H1 (cell line): ENCODE results near the gene AGRN. TPM values are rescaled to one million over a fixed set of nuclear protein-coding genes. Genes with fewer than 3 reads are reported as not detected.

Experiments used
- SAP30 ChIP-seq: fragments of 300-600 bp; sonication (generic); IDR thresholded peaks from 2 replicates; pipeline ENCODE4 v1.7.1; 2012; ENCODE audit warnings: low read length, moderate library complexity, mild to moderate bottlenecking, inconsistent platforms; ENCODE audit not compliant: insufficient read depth, insufficient replicate concordance
- SRF ChIP-seq: IDR thresholded peaks from 2 replicates; pipeline ENCODE4 v1.6.1; 2011; ENCODE audit warnings: mild to moderate bottlenecking, low read depth, low read length, moderate library complexity
- TAF7 ChIP-seq: optimal IDR thresholded peaks from 2 replicates; pipeline ENCODE3; 2011; ENCODE audit warnings: low read depth, mild to moderate bottlenecking, inconsistent platforms, low read length, moderate library complexity, borderline replicate concordance
- TBP ChIP-seq: IDR thresholded peaks from 2 replicates; pipeline ENCODE4 v1.6.1; 2011; ENCODE audit warnings: low read depth, low read length, improper control_type of control experiment
- polyA plus RNA-seq, 7 experiments: library from polyadenylated mRNA; depleted of rRNA in 3 of 7; stranded (reverse) in 5 of 7; unstranded in 2 of 7; fragments of >200 nt in 5 of 7; fragments of 200-250 nt in 2 of 7; gene quantifications; 1 replicate in 5 of 7; 2 replicates in 1 of 7; 4 replicates in 1 of 7; pipeline versions ENCODE4 v1.2.1 to v1.2.3, GENCODE V29; 2011 to 2013; ENCODE audit warnings: missing spikeins in 2 of 7, mixed read lengths in 2 of 7
- total RNA-seq: library from RNA; stranded (reverse); fragmentation: NEBNext Ultra II Directional; extraction: Animal tissue kit (Norgen Biotek cat#: 25700); gene quantifications from 2 replicates; pipeline ENCODE4 v1.2.1, GENCODE V29; 2021
- TF ChIP-seq, protein P1 (sequence below): fragments of 300-600 bp; sonication (generic); IDR thresholded peaks from 2 replicates; pipeline ENCODE4 v1.7.1; 2012; ENCODE audit warnings: low read length, moderate library complexity, mild to moderate bottlenecking, inconsistent platforms; ENCODE audit not compliant: insufficient replicate concordance

AGRN gene
- total and polyA plus RNA-seq, 2 of the 8 experiments (the other 6 are each of a cell fraction or from before 2014, with no cell fraction given): 52.3 to 155 TPM

DNA sequence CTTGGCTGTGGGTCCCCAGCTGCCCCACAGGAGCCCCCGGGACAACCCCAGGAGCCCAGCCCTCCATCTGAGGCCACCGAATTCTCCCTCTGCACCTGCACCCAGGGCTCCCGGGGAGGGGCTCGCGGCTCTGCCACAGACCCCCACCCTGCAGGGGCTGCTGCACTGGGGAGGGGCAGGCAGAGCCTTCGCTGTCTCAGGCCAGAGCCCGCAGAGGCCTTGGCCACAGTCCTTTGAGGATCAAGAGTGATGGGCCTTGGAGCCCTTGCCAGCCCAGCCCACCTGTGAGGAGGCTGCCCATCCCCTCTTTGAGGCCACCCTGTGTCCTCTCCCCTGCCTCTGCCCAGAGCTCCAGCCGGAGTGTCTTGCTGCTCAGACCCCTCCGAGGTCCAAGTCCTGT is 44.6 kb upstream of the AGRN start (continued):
- TF ChIP-seq, protein P1, sequence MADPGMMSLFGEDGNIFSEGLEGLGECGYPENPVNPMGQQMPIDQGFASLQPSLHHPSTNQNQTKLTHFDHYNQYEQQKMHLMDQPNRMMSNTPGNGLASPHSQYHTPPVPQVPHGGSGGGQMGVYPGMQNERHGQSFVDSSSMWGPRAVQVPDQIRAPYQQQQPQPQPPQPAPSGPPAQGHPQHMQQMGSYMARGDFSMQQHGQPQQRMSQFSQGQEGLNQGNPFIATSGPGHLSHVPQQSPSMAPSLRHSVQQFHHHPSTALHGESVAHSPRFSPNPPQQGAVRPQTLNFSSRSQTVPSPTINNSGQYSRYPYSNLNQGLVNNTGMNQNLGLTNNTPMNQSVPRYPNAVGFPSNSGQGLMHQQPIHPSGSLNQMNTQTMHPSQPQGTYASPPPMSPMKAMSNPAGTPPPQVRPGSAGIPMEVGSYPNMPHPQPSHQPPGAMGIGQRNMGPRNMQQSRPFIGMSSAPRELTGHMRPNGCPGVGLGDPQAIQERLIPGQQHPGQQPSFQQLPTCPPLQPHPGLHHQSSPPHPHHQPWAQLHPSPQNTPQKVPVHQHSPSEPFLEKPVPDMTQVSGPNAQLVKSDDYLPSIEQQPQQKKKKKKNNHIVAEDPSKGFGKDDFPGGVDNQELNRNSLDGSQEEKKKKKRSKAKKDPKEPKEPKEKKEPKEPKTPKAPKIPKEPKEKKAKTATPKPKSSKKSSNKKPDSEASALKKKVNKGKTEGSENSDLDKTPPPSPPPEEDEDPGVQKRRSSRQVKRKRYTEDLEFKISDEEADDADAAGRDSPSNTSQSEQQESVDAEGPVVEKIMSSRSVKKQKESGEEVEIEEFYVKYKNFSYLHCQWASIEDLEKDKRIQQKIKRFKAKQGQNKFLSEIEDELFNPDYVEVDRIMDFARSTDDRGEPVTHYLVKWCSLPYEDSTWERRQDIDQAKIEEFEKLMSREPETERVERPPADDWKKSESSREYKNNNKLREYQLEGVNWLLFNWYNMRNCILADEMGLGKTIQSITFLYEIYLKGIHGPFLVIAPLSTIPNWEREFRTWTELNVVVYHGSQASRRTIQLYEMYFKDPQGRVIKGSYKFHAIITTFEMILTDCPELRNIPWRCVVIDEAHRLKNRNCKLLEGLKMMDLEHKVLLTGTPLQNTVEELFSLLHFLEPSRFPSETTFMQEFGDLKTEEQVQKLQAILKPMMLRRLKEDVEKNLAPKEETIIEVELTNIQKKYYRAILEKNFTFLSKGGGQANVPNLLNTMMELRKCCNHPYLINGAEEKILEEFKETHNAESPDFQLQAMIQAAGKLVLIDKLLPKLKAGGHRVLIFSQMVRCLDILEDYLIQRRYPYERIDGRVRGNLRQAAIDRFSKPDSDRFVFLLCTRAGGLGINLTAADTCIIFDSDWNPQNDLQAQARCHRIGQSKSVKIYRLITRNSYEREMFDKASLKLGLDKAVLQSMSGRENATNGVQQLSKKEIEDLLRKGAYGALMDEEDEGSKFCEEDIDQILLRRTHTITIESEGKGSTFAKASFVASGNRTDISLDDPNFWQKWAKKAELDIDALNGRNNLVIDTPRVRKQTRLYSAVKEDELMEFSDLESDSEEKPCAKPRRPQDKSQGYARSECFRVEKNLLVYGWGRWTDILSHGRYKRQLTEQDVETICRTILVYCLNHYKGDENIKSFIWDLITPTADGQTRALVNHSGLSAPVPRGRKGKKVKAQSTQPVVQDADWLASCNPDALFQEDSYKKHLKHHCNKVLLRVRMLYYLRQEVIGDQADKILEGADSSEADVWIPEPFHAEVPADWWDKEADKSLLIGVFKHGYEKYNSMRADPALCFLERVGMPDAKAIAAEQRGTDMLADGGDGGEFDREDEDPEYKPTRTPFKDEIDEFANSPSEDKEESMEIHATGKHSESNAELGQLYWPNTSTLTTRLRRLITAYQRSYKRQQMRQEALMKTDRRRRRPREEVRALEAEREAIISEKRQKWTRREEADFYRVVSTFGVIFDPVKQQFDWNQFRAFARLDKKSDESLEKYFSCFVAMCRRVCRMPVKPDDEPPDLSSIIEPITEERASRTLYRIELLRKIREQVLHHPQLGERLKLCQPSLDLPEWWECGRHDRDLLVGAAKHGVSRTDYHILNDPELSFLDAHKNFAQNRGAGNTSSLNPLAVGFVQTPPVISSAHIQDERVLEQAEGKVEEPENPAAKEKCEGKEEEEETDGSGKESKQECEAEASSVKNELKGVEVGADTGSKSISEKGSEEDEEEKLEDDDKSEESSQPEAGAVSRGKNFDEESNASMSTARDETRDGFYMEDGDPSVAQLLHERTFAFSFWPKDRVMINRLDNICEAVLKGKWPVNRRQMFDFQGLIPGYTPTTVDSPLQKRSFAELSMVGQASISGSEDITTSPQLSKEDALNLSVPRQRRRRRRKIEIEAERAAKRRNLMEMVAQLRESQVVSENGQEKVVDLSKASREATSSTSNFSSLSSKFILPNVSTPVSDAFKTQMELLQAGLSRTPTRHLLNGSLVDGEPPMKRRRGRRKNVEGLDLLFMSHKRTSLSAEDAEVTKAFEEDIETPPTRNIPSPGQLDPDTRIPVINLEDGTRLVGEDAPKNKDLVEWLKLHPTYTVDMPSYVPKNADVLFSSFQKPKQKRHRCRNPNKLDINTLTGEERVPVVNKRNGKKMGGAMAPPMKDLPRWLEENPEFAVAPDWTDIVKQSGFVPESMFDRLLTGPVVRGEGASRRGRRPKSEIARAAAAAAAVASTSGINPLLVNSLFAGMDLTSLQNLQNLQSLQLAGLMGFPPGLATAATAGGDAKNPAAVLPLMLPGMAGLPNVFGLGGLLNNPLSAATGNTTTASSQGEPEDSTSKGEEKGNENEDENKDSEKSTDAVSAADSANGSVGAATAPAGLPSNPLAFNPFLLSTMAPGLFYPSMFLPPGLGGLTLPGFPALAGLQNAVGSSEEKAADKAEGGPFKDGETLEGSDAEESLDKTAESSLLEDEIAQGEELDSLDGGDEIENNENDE: no peak
- TF ChIP-seq SRF (no peak), TAF7 (no peak), TBP (no peak), SAP30 (no peak)
- TF ChIP-seq, all 59 proteins: peak for 0
